Measurements from ENCODE around the gene CHST10. TPM values are rescaled to one million over a fixed set of nuclear protein-coding genes. Genes with fewer than 3 reads are reported as not detected.

Gene CHST10
- total and polyA plus RNA-seq, 2 donors (not counting 3 experiments of a cell fraction or from before 2014, with no cell fraction given) = 11.1 to 12.3 TPM

Small RNA genes lying within 50 kb of the gene (small RNA-seq; reads per million reads assigned to genes)
- not detected for gene AC012493.2 (ENCODE audit: insufficient read depth, insufficient read length, low read depth, low replicate concordance)
- not detected for gene AC012493.3 (ENCODE audit: insufficient read depth, insufficient read length, low read depth, low replicate concordance)

Other genes starting within 250 kb of the CHST10 start
- gene LONRF2, start 95.2 kb downstream of the CHST10 start, total RNA-seq = not detected in 2 replicates
- 0.03 TPM in 1 of 2 replicates, not detected in the other for gene LONRF2, start 95.2 kb downstream of the CHST10 start, polyA plus RNA-seq
- not detected in 2 replicates for gene NMS, start 52.8 kb upstream of the CHST10 start, total RNA-seq
- gene NMS, start 52.8 kb upstream of the CHST10 start, polyA plus RNA-seq = not detected in 2 replicates
- gene PDCL3, start 145.3 kb upstream of the CHST10 start, total RNA-seq = 32.3 and 32.8 TPM in 2 replicates
- 12.7 and 19.4 TPM in 2 replicates for gene PDCL3, start 145.3 kb upstream of the CHST10 start, polyA plus RNA-seq

Data from endothelial cell of umbilical vein (primary cell).